GM23248 (cell line): ENCODE data around the gene BLCAP. TPM values are rescaled to one million over a fixed set of nuclear protein-coding genes. Genes with fewer than 3 reads are reported as not detected.

Experiments
- DNase-seq: peaks from one replicate; pipeline ENCODE4 v3.0.0-alpha.2; 2015
- H2AFZ ChIP-seq: fragments of 200-600 bp; sonication (generic); 2 replicates; pipeline ENCODE4 v1.6.1; 2016; ENCODE audit warnings: antibody characterized with exemption
- H3F3A ChIP-seq: fragments of 200-600 bp; sonication (generic); 2 replicates; pipeline ENCODE4 v1.6.1; 2016; ENCODE audit warnings: mild to moderate bottlenecking, antibody characterized with exemption, mixed run types; ENCODE audit not compliant: insufficient read depth
- H3K27ac ChIP-seq: fragments of 200-600 bp; sonication (generic); 2 replicates; pipeline ENCODE4 v1.5.1; 2016; ENCODE audit warnings: mild to moderate bottlenecking
- H3K27me3 ChIP-seq: fragments of 200-600 bp; sonication (generic); replicated peaks from 2 replicates; pipeline ENCODE4 v1.6.1; 2016; ENCODE audit warnings: mild to moderate bottlenecking; ENCODE audit not compliant: insufficient read depth
- H3K36me3 ChIP-seq: fragments of 200-600 bp; sonication (generic); 2 replicates; pipeline ENCODE4 v1.6.1; 2016; ENCODE audit warnings: low read depth, mild to moderate bottlenecking
- H3K4me1 ChIP-seq: fragments of 200-600 bp; sonication (generic); 2 replicates; pipeline ENCODE4 v1.6.1; 2016; ENCODE audit warnings: mild to moderate bottlenecking; ENCODE audit not compliant: insufficient read depth
- H3K4me2 ChIP-seq: fragments of 200-600 bp; sonication (generic); one replicate; pipeline ENCODE4 v1.6.1; 2016; ENCODE audit warnings: mild to moderate bottlenecking; ENCODE audit not compliant: unreplicated experiment
- H3K4me3 ChIP-seq: fragments of 200-600 bp; sonication (generic); 2 replicates; pipeline ENCODE4 v1.5.1; 2016; ENCODE audit warnings: mild to moderate bottlenecking
- H3K79me2 ChIP-seq: fragments of 200-600 bp; sonication (generic); 2 replicates; pipeline ENCODE4 v1.6.1; 2016; ENCODE audit warnings: mild to moderate bottlenecking; ENCODE audit not compliant: insufficient read depth
- H3K9ac ChIP-seq: fragments of 200-600 bp; sonication (generic); 2 replicates; pipeline ENCODE4 v1.6.1; 2016; ENCODE audit warnings: mild to moderate bottlenecking
- H3K9me2 ChIP-seq: fragments of 200-600 bp; sonication (generic); 2 replicates; pipeline ENCODE4 v1.6.1; 2016; ENCODE audit warnings: mixed run types, mild to moderate bottlenecking, moderate library complexity; ENCODE audit not compliant: insufficient read depth
- H3K9me3 ChIP-seq: fragments of 200-600 bp; sonication (generic); one replicate; pipeline ENCODE4 v1.6.1; 2017; ENCODE audit warnings: low read depth
- H4K20me1 ChIP-seq: fragments of 200-600 bp; sonication (generic); 2 replicates; pipeline ENCODE4 v1.6.0; 2016; ENCODE audit not compliant: insufficient read depth
- EZH2 ChIP-seq: fragments of 200-600 bp; sonication (generic); IDR thresholded peaks from 2 replicates; pipeline ENCODE4 v1.6.1; 2018; ENCODE audit warnings: antibody characterized with exemption, mild to moderate bottlenecking; ENCODE audit not compliant: insufficient read depth, poor library complexity, severe bottlenecking
- EZH2phosphoT487 ChIP-seq: fragments of 200-600 bp; sonication (generic); IDR thresholded peaks from 2 replicates; pipeline ENCODE4 v1.6.1; 2018; ENCODE audit warnings: antibody characterized with exemption, moderate library complexity, mild to moderate bottlenecking, low read depth; ENCODE audit not compliant: insufficient read depth
- WGBS, 2 experiments: methylation state at CpG; one replicate each; pipeline ENCODE4 v1.1.6; 2015 to 2017; ENCODE audit warnings: low lambda C conversion rate in 2 of 2, low coverage in 1 of 2; ENCODE audit errors: missing lambda C conversion rate in 2 of 2; 5-methylcytosine and 5-hydroxymethylcytosine counted together
- in situ Hi-C: fragments of 300-500 bp; cut with MboI; formaldehyde crosslinking; loops from 2 replicates; pipeline ENCODE4 v1.15.0; 2020
- polyA plus RNA-seq: library from polyadenylated mRNA; unstranded; fragments of >200 nt; fragmentation: Nextera tagmentation; extraction: Ambion mirVana; gene quantifications from 2 replicates; pipeline ENCODE4 v1.2.1, GENCODE V29; 2016
- total RNA-seq: library from RNA; depleted of rRNA; stranded (reverse); fragments of >200 nt; shearing (Covaris generic); gene quantifications from 2 replicates; pipeline ENCODE4 v1.2.3, GENCODE V29; 2014

Gene BLCAP
- total and polyA plus RNA-seq, 2 experiments from 2014 or later, result 80.0 to 100 TPM

DNA sequence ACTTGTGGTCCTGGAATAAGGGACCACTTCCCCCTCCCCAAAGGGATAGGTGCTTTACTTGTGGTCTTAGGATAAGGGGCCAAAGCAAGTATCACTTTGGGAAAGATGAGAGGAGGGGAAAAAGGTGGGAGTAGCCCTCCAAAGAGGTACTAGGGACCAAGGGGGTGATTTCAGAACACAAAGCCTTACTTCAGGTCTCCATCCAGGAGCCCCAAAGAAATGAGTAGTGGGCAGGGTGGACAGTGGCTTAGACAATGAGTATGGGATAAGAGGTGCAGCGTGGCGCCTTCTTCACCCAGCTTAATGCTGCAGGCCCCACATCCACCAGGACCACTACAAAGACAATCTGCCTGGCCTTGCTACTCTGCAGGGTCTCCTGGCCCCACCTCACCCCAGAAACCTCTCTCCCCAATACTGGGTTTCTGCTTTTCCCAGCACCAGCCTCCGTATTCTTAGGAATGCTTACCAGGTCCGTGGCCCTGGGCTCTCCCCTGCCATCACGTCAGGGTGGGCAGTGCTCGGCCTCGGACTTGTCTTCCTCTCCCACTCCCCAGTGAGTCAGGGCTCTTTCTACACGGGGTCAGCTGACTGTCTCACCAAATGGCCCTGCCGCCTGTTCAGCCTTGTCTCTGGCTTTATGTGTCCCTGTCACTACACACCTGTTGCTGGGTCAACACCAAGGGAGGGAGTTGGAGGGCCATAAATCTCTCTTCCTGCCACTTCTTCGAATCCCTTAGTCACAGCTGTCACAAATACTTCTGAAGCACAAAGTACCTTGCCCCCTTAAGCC lies 3.6 kb downstream of the BLCAP start:
- no peak for DNase-seq
- Histone ChIP-seq H3K9me3 (no peaks in the 10 kb centered on the region), H3K4me2 (peak overlapping the region; percentile 91), H3K27me3 (no peaks in the 10 kb centered on the region), H3K4me3 (no peak overlapping the region), H3K27ac (no peak overlapping the region), H4K20me1 (peaks cover 21% of the 10 kb centered on the region; the same call in 1 of the 2 replicates), H3K9me2 (no peaks in the 10 kb centered on the region), H3K36me3 (no peaks in the 10 kb centered on the region), H3F3A (peaks cover 11% of the 10 kb centered on the region; the same call in 1 of the 2 replicates), H3K79me2 (peaks cover 85% of the 10 kb centered on the region), H3K4me1 (peaks cover 26% of the 10 kb centered on the region), H2AFZ (no peak overlapping the region), H3K9ac (no peak overlapping the region)
- 63 to 66% methylated on average over 10 of the region's 10 CpGs for WGBS, 2 experiments
- in situ Hi-C loops, result no loop called here
- TF ChIP-seq EZH2phosphoT487 (no peak), EZH2 (no peak)

GRCh38 chr20:37523012-37523391 lies 4.7 kb downstream of the BLCAP start:
- H3K9me2 ChIP-seq, result no peaks in the 10 kb centered on the region
- no peak overlapping the region for H3K9ac ChIP-seq
- H4K20me1 ChIP-seq, result peaks cover 21% of the 10 kb centered on the region; the same call in 1 of the 2 replicates
- H3K4me2 ChIP-seq, result no peak overlapping the region
- no peak for DNase-seq
- in situ Hi-C loops, result no loop called here
- no peak overlapping the region for H2AFZ ChIP-seq
- H3K27ac ChIP-seq, result no peak overlapping the region
- no peaks in the 10 kb centered on the region for H3K27me3 ChIP-seq
- no peaks in the 10 kb centered on the region for H3K9me3 ChIP-seq
- peaks cover 18% of the 10 kb centered on the region for H3K4me1 ChIP-seq
- H3K4me3 ChIP-seq, result no peak overlapping the region
- no peaks in the 10 kb centered on the region for H3K36me3 ChIP-seq
- no peak for TF ChIP-seq EZH2phosphoT487
- no peak for TF ChIP-seq EZH2
- H3K79me2 ChIP-seq, result peaks cover 96% of the 10 kb centered on the region
- peaks cover 11% of the 10 kb centered on the region; the same call in 1 of the 2 replicates for H3F3A ChIP-seq
- WGBS, 2 experiments, result 88 to 93% methylated on average over 13 of the region's 13 CpGs

- no peaks in the 10 kb centered on the region for H3K9me2 ChIP-seq
- H3K27ac ChIP-seq, result no peak overlapping the region
- H3K79me2 ChIP-seq, result peaks cover 98% of the 10 kb centered on the region
- TF ChIP-seq EZH2phosphoT487, result no peak
- no peak for TF ChIP-seq EZH2
- in situ Hi-C loops, result no loop called here
- DNase-seq, result no peak
- peaks cover 11% of the 10 kb centered on the region; the same call in 1 of the 2 replicates for H3F3A ChIP-seq
- WGBS, 2 experiments, result 87% methylated on average over 27 to 36 of the region's 36 CpGs
- no peak overlapping the region for H3K9ac ChIP-seq
- H2AFZ ChIP-seq, result no peak overlapping the region
- H3K9me3 ChIP-seq, result no peaks in the 10 kb centered on the region
- no peak overlapping the region for H3K4me3 ChIP-seq
- H3K4me2 ChIP-seq, result no peak overlapping the region
- no peaks in the 10 kb centered on the region for H3K27me3 ChIP-seq
- peaks cover 21% of the 10 kb centered on the region; the same call in 1 of the 2 replicates for H4K20me1 ChIP-seq
- peaks cover 18% of the 10 kb centered on the region for H3K4me1 ChIP-seq
- peaks cover 4% of the 10 kb centered on the region; the same call in 1 of the 2 replicates for H3K36me3 ChIP-seq
Observed at GRCh38 chr20:37522260-37523011, 5.2 kb downstream of the BLCAP start.

GRCh38 chr20:37521061-37521771 lies 6.5 kb downstream of the BLCAP start, which contains the start of gene NNAT:
TSS of gene NNAT (plus strand) at chr20:37521250. CDS start at chr20:37521332, 82 bp downstream.
- Histone ChIP-seq H3K79me2 (peaks cover 98% of the 10 kb centered on the region), H3K36me3 (peaks cover 14% of the 10 kb centered on the region; the same call in 1 of the 2 replicates), H2AFZ (no peak within 1 kb of the TSS), H3K9me3 (no peaks in the 10 kb centered on the region), H3K4me3 (no peak within 1 kb of the TSS), H4K20me1 (peaks cover 21% of the 10 kb centered on the region; the same call in 1 of the 2 replicates), H3K27ac (no peak within 1 kb of the TSS), H3F3A (peaks cover 4% of the 10 kb centered on the region; the same call in 1 of the 2 replicates), H3K4me2 (no peak within 1 kb of the TSS), H3K4me1 (peaks cover 18% of the 10 kb centered on the region), H3K27me3 (no peaks in the 10 kb centered on the region), H3K9me2 (no peaks in the 10 kb centered on the region), H3K9ac (no peak within 1 kb of the TSS)
- in situ Hi-C loops, result no loop called here
- DNase-seq, result no peak
- TF ChIP-seq EZH2 (no peak), EZH2phosphoT487 (no peak)
- 86 to 88% methylated on average over 68 to 69 of the region's 69 CpGs for WGBS, 2 experiments
